NCI-H1105 (cell line): ENCODE data around the gene SLC22A15.
A peak's percentile ranks its signal among the peaks of the same experiment; 100 is the strongest.
"Not testable (repeated sequence)": the region's sequence is repeated elsewhere in the genome, so short reads cannot be mapped to it uniquely, and the experiment has no call there.

Source experiments
- DNase-seq: peaks from one replicate; lab custom pipeline; 2025; lab: John Stamatoyannopoulos, UW

SLC22A15 gene

GRCh38 chr1:116033322-116033721 is 57.0 kb downstream of the SLC22A15 start:
- DNase-seq, result peak; percentile 91

- no peak for DNase-seq
Observed at GRCh38 chr1:116036255-116036654, 59.9 kb downstream of the SLC22A15 start.

GRCh38 chr1:116038679-116039078 is 62.4 kb downstream of the SLC22A15 start:
- DNase-seq, result no peak

GRCh38 chr1:116044071-116044470 is 67.8 kb downstream of the SLC22A15 start:
- DNase-seq, result no peak

GRCh38 chr1:116046933-116047332 is 70.6 kb downstream of the SLC22A15 start:
- DNase-seq, result not testable (repeated sequence)

GRCh38 chr1:116051896-116052295 is 75.6 kb downstream of the SLC22A15 start:
- DNase-seq, result not testable (repeated sequence)

GRCh38 chr1:116062201-116062600 is 85.9 kb downstream of the SLC22A15 start:
- DNase-seq, result no peak

- DNase-seq, result no peak
Observed at GRCh38 chr1:116064616-116065015, 88.3 kb downstream of the SLC22A15 start.

- DNase-seq, result no peak
Observed at GRCh38 chr1:116066868-116067565, 90.7 kb downstream of the SLC22A15 start.

GRCh38 chr1:116067566-116067890 is 91.2 kb downstream of the SLC22A15 start:
- no peak for DNase-seq

GRCh38 chr1:116075575-116075974 is 99.3 kb downstream of the SLC22A15 start:
- DNase-seq, result no peak

- no peak for DNase-seq
Observed at GRCh38 chr1:116075990-116076389, 99.7 kb downstream of the SLC22A15 start.

- DNase-seq, result no peak
Observed at GRCh38 chr1:116076831-116077230, 100.5 kb downstream of the SLC22A15 start.

GRCh38 chr1:116078699-116079223 is 102.4 kb downstream of the SLC22A15 start:
- no peak for DNase-seq

- DNase-seq, result no peak
Observed at GRCh38 chr1:116087628-116088027, 111.3 kb downstream of the SLC22A15 start.

GRCh38 chr1:116089870-116090269 is 113.6 kb downstream of the SLC22A15 start:
- no peak for DNase-seq

- no peak for DNase-seq
Observed at GRCh38 chr1:116091083-116091482, 114.8 kb downstream of the SLC22A15 start.

GRCh38 chr1:116092752-116093489 is 116.6 kb downstream of the SLC22A15 start:
- DNase-seq, result no peak

- no peak for DNase-seq
Observed at GRCh38 chr1:116095027-116095426, 118.7 kb downstream of the SLC22A15 start.

- no peak for DNase-seq
Observed at GRCh38 chr1:116096013-116096618, 119.8 kb downstream of the SLC22A15 start.

GRCh38 chr1:116097626-116098025 is 121.3 kb downstream of the SLC22A15 start:
- no peak for DNase-seq

- DNase-seq, result no peak
Observed at GRCh38 chr1:116099379-116099778, 123.1 kb downstream of the SLC22A15 start.

GRCh38 chr1:116099919-116100318 is 123.6 kb downstream of the SLC22A15 start:
- no peak for DNase-seq
